CD8-positive, alpha-beta memory T cell (primary cell): ENCODE measurements around the gene NPY4R2. TPM values are rescaled to one million over a fixed set of nuclear protein-coding genes. Genes with fewer than 3 reads are reported as not detected.
"Not testable (repeated sequence)": the region's sequence is repeated elsewhere in the genome, so short reads cannot be mapped to it uniquely, and the experiment has no call there.

Experiments used
- CTCF ChIA-PET: fragments of 350-600 bp; sonication (Branson Sonifier 250); formaldehyde crosslinking; loops from one replicate; lab custom pipeline; 2021; ENCODE audit warnings: antibody characterized with exemption; lab: Charles Lee
- POLR2A ChIA-PET: fragments of 350-600 bp; sonication (Branson Sonifier 250); formaldehyde crosslinking; loops from one replicate; lab custom pipeline; 2021; ENCODE audit warnings: antibody characterized with exemption; lab: Charles Lee
- DNase-seq, 5 donors: peaks; one replicate each; pipeline versions ENCODE4 v3.0.0 to v3.0.0-alpha.2; 2020 to 2022; ENCODE audit warnings: mixed read lengths in 1 of 5
- H3K27ac ChIP-seq: one replicate; pipeline ENCODE4 v1.7.0; 2013; ENCODE audit warnings: low read depth, mild to moderate bottlenecking, low read length, moderate library complexity
- H3K27me3 ChIP-seq: 2 replicates; pipeline ENCODE4 v1.7.0; 2013; ENCODE audit warnings: low read length, mild to moderate bottlenecking; ENCODE audit not compliant: insufficient read depth, poor library complexity, severe bottlenecking
- H3K36me3 ChIP-seq: 2 replicates; pipeline ENCODE4 v1.7.0; 2013; ENCODE audit warnings: mild to moderate bottlenecking, low read length, moderate library complexity; ENCODE audit not compliant: insufficient read depth
- H3K4me1 ChIP-seq: 2 replicates; pipeline ENCODE4 v1.7.0; 2013; ENCODE audit warnings: mild to moderate bottlenecking, low read length, moderate library complexity; ENCODE audit not compliant: insufficient read depth
- H3K4me3 ChIP-seq: 2 replicates; pipeline ENCODE4 v1.7.0; 2013; ENCODE audit warnings: mild to moderate bottlenecking, low read length
- H3K9me3 ChIP-seq: 2 replicates; pipeline ENCODE4 v1.7.0; 2013; ENCODE audit warnings: mild to moderate bottlenecking, low read length
- H3K27ac Mint-ChIP-seq, 8 donors: one replicate each; pipeline ENCODE4 v1.8.0; 2020 to 2021; ENCODE audit warnings: mixed read lengths in 8 of 8, mild to moderate bottlenecking in 6 of 8, inconsistent platforms in 3 of 8, moderate library complexity in 3 of 8
- H3K27me3 Mint-ChIP-seq, 2 donors: one replicate each; pipeline ENCODE4 v1.8.0; 2020 to 2021; ENCODE audit warnings: mixed read lengths in 2 of 2, mild to moderate bottlenecking in 1 of 2, moderate library complexity in 1 of 2
- H3K36me3 Mint-ChIP-seq, 3 donors: one replicate each; pipeline ENCODE4 v1.8.0; 2020 to 2021; ENCODE audit warnings: mixed read lengths in 3 of 3, inconsistent platforms in 1 of 3, mild to moderate bottlenecking in 1 of 3
- H3K4me1 Mint-ChIP-seq, 3 donors: one replicate each; pipeline ENCODE4 v1.8.0; 2020 to 2021; ENCODE audit warnings: mixed read lengths in 3 of 3, inconsistent platforms in 1 of 3, mild to moderate bottlenecking in 1 of 3
- H3K4me3 Mint-ChIP-seq, 7 donors: one replicate each; pipeline ENCODE4 v1.8.0; 2020 to 2021; ENCODE audit warnings: mixed read lengths in 7 of 7, mild to moderate bottlenecking in 6 of 7, moderate library complexity in 4 of 7, inconsistent platforms in 2 of 7
- H3K9me3 Mint-ChIP-seq, 5 donors: one replicate each; pipeline ENCODE4 v1.8.0; 2020 to 2022; ENCODE audit warnings: mixed read lengths in 5 of 5, mild to moderate bottlenecking in 3 of 5, moderate library complexity in 2 of 5, inconsistent platforms in 1 of 5
- polyA plus RNA-seq: library from polyadenylated mRNA; unstranded; fragments of 300-500 nt; fragmentation: Illumina TruSeq; gene quantifications from one replicate; pipeline ENCODE4 v1.2.3, GENCODE V29; 2021
- total RNA-seq, 2 experiments: library from RNA; stranded (reverse); gene quantifications; one replicate each; pipeline ENCODE4 v1.2.3, GENCODE V29; 2021

NPY4R2 gene
- total and polyA plus RNA-seq, 3 experiments from 2014 or later = not detected

- CTCF ChIA-PET, H3K9me3 Mint-ChIP-seq, H3K27me3 ChIP-seq, H3K27ac Mint-ChIP-seq, H3K4me1 ChIP-seq, POLR2A ChIA-PET, H3K4me1 Mint-ChIP-seq, H3K36me3 ChIP-seq, H3K36me3 Mint-ChIP-seq, H3K4me3 ChIP-seq, H3K27me3 Mint-ChIP-seq, H3K4me3 Mint-ChIP-seq, H3K27ac ChIP-seq, H3K9me3 ChIP-seq, DNase-seq: not testable (repeated sequence)
Observed at GRCh38 chr10:47941379-47941778, 22.9 kb downstream of the NPY4R2 start.

GRCh38 chr10:47942351-47943019, 24.0 kb downstream of the NPY4R2 start:
- CTCF ChIA-PET = not testable (repeated sequence)

GRCh38 chr10:47943328-47943727, 24.9 kb downstream of the NPY4R2 start:
- H3K27ac Mint-ChIP-seq, H3K4me3 Mint-ChIP-seq, H3K4me3 ChIP-seq, CTCF ChIA-PET, H3K36me3 Mint-ChIP-seq, H3K9me3 ChIP-seq, POLR2A ChIA-PET, H3K27ac ChIP-seq, DNase-seq, H3K36me3 ChIP-seq, H3K4me1 Mint-ChIP-seq, H3K4me1 ChIP-seq, H3K27me3 ChIP-seq, H3K9me3 Mint-ChIP-seq, H3K27me3 Mint-ChIP-seq: not testable (repeated sequence)

More at GRCh38 chr10:47942351-47943019, 24.0 kb downstream of the NPY4R2 start:
- H3K27me3 Mint-ChIP-seq, H3K4me1 ChIP-seq, H3K36me3 ChIP-seq, H3K9me3 ChIP-seq, H3K4me1 Mint-ChIP-seq, POLR2A ChIA-PET, H3K36me3 Mint-ChIP-seq, H3K27me3 ChIP-seq, H3K4me3 Mint-ChIP-seq, H3K4me3 ChIP-seq, DNase-seq, H3K9me3 Mint-ChIP-seq, H3K27ac ChIP-seq, H3K27ac Mint-ChIP-seq: not testable (repeated sequence)

GRCh38 chr10:47947424-47947823, 29.0 kb downstream of the NPY4R2 start:
- H3K27ac ChIP-seq, H3K36me3 Mint-ChIP-seq, CTCF ChIA-PET, H3K27me3 Mint-ChIP-seq, H3K4me3 ChIP-seq, H3K27ac Mint-ChIP-seq, H3K4me1 Mint-ChIP-seq, H3K4me1 ChIP-seq, H3K4me3 Mint-ChIP-seq, DNase-seq, POLR2A ChIA-PET, H3K27me3 ChIP-seq, H3K36me3 ChIP-seq, H3K9me3 ChIP-seq, H3K9me3 Mint-ChIP-seq: not testable (repeated sequence)

- H3K27me3 ChIP-seq, H3K27me3 Mint-ChIP-seq, CTCF ChIA-PET, H3K4me3 Mint-ChIP-seq, H3K4me1 Mint-ChIP-seq, H3K27ac ChIP-seq, H3K36me3 ChIP-seq, H3K4me1 ChIP-seq, POLR2A ChIA-PET, H3K36me3 Mint-ChIP-seq, H3K27ac Mint-ChIP-seq, H3K9me3 ChIP-seq, H3K4me3 ChIP-seq, H3K9me3 Mint-ChIP-seq, DNase-seq: not testable (repeated sequence)
Observed at GRCh38 chr10:47957158-47957557, 38.7 kb downstream of the NPY4R2 start.

- CTCF ChIA-PET, DNase-seq, H3K9me3 Mint-ChIP-seq, H3K4me1 Mint-ChIP-seq, H3K9me3 ChIP-seq, H3K4me3 Mint-ChIP-seq, POLR2A ChIA-PET, H3K27me3 ChIP-seq, H3K36me3 ChIP-seq, H3K4me1 ChIP-seq, H3K27me3 Mint-ChIP-seq, H3K36me3 Mint-ChIP-seq, H3K27ac ChIP-seq, H3K27ac Mint-ChIP-seq, H3K4me3 ChIP-seq: not testable (repeated sequence)
Observed at GRCh38 chr10:47959677-47960076, 41.2 kb downstream of the NPY4R2 start.

GRCh38 chr10:47960699-47961098, 42.2 kb downstream of the NPY4R2 start:
- H3K27me3 ChIP-seq, DNase-seq, H3K36me3 Mint-ChIP-seq, H3K27me3 Mint-ChIP-seq, H3K36me3 ChIP-seq, H3K27ac Mint-ChIP-seq, H3K4me1 Mint-ChIP-seq, H3K4me3 ChIP-seq, H3K9me3 ChIP-seq, POLR2A ChIA-PET, H3K4me1 ChIP-seq, H3K9me3 Mint-ChIP-seq, H3K4me3 Mint-ChIP-seq, CTCF ChIA-PET, H3K27ac ChIP-seq: not testable (repeated sequence)

GRCh38 chr10:47962785-47963184, 44.3 kb downstream of the NPY4R2 start:
- H3K9me3 Mint-ChIP-seq, H3K27ac Mint-ChIP-seq, H3K4me3 ChIP-seq, H3K27me3 ChIP-seq, H3K27ac ChIP-seq, CTCF ChIA-PET, H3K36me3 ChIP-seq, H3K27me3 Mint-ChIP-seq, H3K4me1 Mint-ChIP-seq, POLR2A ChIA-PET, H3K9me3 ChIP-seq, DNase-seq, H3K4me1 ChIP-seq, H3K36me3 Mint-ChIP-seq, H3K4me3 Mint-ChIP-seq: not testable (repeated sequence)
